ENCODE measurements around the gene GLUD1.
A peak's percentile ranks its signal among the peaks of the same experiment; 100 is the strongest.
"Not testable (repeated sequence)": the region's sequence is repeated elsewhere in the genome, so short reads cannot be mapped to it uniquely, and the experiment has no call there.

Gene GLUD1

DNA sequence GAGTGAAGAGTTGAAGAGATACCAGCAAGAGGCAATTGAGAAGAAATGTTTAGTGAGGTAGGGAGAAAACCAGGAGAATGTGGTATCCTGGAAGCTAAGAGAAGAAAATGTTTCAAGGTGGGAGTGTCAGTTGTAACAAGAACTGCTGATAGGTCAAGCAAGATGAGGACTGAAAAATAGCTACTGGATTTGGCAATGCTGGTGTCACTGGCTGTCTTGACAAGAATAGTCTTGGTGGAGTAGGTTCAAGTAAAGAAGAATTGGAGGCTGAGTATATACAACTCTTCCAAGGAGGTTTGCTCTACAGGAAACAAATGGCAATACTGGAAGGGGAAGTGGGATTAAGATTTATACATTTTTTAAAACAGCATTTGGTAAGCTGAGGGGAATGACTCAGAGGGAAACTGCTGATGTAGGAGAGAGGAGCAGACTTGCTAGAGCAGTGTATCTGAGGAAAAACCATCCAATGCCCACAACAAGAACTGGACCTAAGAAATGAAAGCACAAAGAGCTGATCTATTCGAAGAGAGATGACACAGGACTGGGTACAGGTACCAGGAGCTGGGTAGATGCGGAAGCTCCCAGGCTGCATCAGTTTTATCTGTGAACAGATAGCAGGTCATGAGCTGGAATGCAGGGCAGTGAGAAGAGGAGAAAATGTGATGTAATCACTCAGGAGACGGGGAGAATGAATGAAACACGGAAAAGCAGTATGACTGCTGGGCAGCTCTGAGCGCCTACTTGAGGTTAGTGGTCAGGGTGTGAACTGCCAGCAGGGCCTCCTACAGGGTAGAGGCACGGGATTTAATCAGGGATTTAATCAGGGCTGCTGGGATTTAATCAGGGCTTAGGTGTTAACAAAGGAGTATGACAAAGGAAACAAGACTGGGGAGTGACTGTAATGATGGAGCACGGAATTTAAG lies 40.0 kb downstream of the GLUD1 start:
- Histone ChIP-seq H3K27ac (peak overlapping the region in 12 of 21 experiments; percentile 0 to 68 (median 43)), H3K4me3 (no peak overlapping the region)

GRCh38 chr10:87053577-87054181 lies 41.0 kb downstream of the GLUD1 start:
- Histone ChIP-seq H3K4me3 (no peak overlapping the region), H3K27ac (peak overlapping the region in 4 of 21 experiments; percentile 7 to 64 (median 16))

DNA sequence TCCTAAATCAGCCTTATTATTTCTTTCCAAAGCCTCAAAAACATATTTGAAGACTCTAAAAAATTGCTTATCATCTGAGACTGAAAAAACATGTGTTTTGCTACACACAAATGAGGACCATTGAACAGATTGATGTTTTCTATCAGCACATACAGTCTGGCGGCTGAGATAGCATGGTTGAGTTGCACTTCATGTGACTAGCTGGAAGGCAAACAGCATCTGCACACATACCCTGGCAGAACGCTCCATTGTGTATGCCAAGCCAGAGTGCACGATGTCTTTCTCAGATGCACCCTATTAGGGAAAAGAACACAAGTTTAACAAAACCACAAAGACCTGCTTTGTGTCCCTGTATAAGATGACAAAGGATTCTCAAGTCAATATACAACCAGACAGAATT lies 41.5 kb downstream of the GLUD1 start:
- Histone ChIP-seq H3K4me3 (no peak overlapping the region), H3K27ac (peak overlapping the region in 1 of 21 experiments; percentile 17)

DNA sequence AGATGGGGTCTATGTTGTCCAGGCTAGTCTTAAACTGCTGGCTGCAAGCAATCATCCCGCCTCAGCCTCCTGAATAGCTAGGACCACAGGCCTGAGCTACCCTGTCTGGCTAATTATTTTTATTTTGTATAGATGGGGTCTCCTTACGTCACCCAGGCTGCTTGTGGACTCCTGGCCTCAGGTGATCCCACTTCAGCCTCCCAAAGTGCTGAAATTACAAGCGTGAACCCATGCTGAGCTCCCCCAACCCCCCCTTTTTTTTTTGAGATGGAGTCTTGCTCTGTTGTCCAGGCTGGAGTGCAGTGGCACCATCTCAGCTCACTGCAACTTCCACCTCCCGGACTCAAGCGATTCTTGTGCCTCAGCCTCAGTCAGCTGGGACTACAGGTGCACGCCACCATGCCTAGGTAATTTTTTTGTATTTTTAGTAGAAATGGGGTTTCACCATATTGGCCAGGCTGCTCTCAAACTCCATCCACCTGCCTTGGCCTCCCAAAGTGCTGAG lies 49.2 kb downstream of the GLUD1 start:
- no peak overlapping the region for H3K4me3 ChIP-seq

DNA sequence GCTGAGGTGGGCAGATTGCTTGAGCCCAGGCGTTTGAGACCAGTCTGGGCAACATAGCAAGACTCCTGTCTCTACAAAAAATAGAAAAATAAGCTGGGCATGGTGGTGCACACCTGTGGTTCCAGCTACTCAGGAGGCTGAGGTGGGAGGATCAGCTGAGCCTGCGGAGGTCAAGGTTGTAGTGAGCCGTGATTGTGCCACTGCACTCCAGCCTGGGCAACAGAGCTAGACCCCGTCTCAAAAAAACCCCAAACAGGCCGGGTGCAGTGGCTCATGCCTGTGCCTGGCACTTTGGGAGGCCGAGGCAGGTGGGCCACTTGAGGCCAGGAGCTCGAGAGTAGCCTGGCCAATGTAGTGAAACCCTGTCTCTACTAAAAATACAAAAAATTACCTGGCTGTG lies 51.1 kb downstream of the GLUD1 start:
- H3K4me3 ChIP-seq = not testable (repeated sequence)

More for the DNA sequence above, 49.2 kb downstream of the GLUD1 start:
- no peak overlapping the region for H3K27ac ChIP-seq

GRCh38 chr10:87038786-87039185 lies 55.9 kb downstream of the GLUD1 start:
- no peak overlapping the region for H3K4me3 ChIP-seq
- H3K27ac ChIP-seq = peak overlapping the region in 2 of 21 experiments; percentile 24 to 60

More for the DNA sequence above, 51.1 kb downstream of the GLUD1 start:
- not testable (repeated sequence) for H3K27ac ChIP-seq

DNA sequence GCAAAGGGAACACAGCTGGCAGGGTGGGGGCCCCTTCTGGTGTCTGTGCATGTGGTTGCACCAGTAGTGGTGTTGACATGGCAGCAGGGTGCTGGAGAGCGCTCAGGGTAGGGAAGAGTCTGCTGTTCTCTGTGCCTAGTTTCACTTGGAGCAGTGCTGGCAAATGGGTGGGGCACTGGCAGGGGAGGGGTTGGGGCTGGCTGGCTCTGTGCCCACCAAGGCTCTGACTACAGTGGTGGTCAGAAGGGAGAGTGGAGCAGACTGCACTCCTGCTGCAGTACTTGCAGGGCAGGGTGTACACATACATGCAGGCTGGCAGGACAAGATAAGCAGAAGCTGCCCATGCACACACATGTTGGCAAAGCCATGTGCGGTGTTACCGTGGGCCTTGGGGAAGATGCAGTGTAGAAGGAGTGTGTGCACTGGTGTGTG lies 56.3 kb downstream of the GLUD1 start:
- peak overlapping the region in 2 of 21 experiments; percentile 24 to 60 for H3K27ac ChIP-seq
- H3K4me3 ChIP-seq = no peak overlapping the region

DNA sequence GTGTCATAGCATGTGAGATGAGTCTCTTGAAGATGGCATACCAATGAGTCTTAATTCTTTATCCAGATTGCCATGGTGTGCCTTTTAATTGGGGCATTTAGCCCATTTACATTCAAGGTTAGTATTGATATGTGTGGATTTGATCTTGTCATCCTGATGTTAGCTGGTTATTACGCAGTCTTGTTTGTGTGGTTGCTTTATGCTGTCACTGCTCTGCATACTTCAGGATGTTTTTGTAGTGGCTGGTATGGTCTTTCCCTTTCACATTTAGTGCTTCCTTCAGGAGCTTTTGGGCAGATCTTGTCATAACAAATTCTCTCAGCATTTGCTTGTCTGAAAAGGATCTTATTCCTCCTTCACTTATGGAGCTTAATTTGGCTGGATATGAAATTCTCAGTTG lies 58.0 kb downstream of the GLUD1 start:
- H3K27ac ChIP-seq = no peak overlapping the region
- H3K4me3 ChIP-seq = no peak overlapping the region

DNA sequence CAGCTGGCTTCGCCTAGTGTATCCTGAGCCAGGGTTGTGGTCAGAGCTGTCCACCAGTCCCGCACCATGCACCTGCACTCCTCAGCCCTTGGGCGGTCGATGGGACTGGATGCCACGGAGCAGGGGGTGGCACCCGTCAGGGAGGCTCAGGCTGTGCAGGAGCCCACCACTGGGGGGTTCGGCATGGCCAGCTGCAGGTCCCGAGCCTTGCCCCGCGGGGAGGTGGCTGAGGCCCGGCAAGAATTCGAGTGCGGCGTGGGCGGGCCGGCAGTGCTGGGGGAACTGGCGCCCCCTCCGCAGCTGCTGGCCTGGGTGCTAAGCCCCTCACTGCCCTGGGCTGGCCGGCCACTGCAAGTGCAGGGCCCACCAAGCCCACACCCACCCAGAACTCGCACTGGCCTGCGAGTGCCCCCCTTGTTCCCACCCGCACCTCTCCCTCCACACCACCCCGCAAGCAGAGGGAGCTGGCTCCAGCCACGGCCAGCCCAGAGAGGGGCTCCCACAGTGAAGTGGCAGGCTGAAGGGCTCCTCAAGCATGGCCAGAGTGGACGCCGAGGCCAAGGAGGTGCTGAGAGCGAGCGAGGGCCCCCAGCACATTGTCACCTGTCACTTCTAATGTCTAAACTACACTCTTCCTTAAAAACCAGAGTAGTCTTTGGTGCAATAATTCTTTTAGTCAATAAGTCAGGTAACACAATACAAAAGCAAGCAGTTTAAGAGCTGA lies 63.6 kb downstream of the GLUD1 start:
- Histone ChIP-seq H3K4me3 (no peak overlapping the region), H3K27ac (no peak overlapping the region)

DNA sequence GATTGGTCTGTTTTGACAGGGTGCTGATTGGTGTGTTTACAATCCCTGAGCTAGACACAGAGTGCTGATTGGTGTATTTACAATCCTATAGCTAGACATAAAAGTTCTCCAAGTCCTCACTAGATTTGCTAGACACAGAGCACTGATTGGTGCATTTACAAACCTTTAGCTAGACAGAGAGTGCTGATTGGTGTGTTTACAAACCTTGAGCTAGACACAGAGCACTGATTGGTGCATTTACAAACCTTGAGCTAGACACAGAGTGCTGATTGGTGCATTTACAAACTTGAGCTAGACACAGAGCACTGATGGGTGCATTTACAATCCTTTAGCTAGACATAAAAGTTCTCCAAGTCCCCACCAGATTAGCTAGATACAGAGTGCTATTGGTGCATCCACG lies 64.2 kb downstream of the GLUD1 start:
- not testable (repeated sequence) for H3K4me3 ChIP-seq

DNA sequence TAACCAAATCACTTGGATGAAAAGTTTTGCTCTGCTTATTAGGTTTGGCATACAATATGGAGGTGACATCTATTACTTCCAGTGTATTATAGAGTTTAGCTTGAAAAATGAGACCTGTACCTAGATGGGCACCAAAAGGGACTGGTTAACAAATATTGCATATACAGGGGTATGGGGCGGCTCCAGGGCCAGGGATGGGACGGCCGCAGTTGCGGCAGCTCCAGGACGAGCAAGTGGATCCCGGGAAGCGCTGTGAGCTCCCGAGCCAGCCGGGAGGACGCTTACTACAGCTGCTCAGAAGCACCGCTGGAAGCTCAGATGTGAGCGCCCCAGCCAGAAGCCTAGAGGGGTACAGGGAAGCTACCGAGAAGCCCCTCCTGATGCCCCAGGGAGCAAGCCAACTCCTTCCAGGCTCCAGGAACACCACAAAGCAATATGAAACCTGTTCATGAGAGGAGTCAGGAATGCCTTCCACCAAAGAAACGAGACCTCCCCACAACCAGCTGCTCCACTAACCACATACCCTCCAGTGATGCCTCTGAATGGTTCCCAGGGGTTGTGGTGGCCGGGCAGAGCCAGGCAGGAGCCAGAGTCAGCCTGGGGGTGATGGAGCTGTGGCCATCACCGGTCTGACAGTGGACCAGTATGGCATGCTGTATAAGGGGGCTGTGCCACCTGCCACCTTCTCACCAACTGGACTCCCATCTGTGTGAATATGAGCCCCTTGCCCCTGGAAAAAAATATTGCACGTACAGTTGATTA lies 67.7 kb downstream of the GLUD1 start:
- not testable (repeated sequence) for H3K4me3 ChIP-seq, H3K27ac ChIP-seq

More for the DNA sequence above, 64.2 kb downstream of the GLUD1 start:
- H3K27ac ChIP-seq = not testable (repeated sequence)

DNA sequence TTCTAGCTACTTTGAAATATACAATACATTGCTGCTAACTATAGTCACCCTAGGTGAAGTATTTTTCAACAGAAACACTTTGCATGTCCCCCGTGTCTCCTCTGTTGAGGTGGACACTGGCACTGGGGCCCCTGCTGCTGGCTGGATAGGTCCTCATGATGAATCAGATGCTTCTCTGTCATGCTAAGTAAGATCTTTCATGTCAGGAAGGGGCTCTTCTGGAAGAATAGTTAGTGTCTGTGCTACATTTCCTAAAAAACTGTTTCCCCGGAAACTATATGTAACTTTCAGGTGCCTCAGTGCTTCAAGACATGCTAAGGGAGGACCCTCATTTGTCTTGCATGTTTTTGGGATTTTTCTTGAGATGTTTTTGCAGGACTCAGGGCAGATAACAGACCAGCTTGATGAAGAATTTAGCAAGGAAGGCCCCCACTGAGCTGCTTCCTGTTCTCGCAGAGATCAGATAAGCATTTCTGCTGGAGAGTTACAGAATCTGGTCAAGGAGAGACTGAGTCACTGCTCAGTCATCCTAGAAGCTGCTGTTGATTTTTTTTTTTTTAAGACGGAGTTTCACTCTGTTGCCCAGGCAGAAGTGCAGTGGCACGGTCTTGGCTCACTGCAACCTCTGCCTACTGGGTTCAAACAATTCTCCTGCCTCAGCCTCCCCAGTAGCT lies 69.2 kb downstream of the GLUD1 start:
- H3K4me3 ChIP-seq, H3K27ac ChIP-seq: not testable (repeated sequence)

DNA sequence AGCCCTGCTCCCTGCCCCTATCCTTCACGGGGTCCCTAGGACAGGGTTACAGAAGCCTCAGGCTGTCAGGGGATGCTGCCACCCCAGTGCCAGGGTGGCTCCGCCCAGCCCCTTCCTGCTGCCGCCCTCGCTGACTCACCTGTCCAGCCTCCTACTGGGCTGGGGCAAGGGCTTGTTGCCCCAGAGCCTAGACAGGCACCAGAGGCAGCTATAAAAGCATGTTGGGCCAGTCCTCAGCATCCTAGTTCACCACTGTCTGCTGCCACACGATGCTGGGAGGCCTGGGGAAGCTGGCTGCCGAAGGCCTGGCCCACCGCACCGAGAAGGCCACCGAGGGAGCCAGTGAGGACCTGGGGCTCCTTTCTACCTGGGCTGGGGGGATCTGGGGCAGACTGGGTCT lies 74.6 kb downstream of the GLUD1 start, which contains the start of gene FAM25A:
FAM25A (plus strand) TSS at position 239 of the 400 bp plus-strand sequence; CDS start at position 270, 31 bp downstream.
- peak within 1 kb of the TSS in 12 of 21 experiments; percentile 10 to 64 (median 50) for H3K27ac ChIP-seq

GRCh38 chr10:87019504-87019903 lies 75.1 kb downstream of the GLUD1 start:
- H3K4me3 ChIP-seq = not testable (repeated sequence)
- peak overlapping the region in 10 of 21 experiments; percentile 7 to 64 (median 42) for H3K27ac ChIP-seq

More for the DNA sequence above, 74.6 kb downstream of the GLUD1 start, which contains the start of gene FAM25A:
- peak within 1 kb of the TSS in 1 of 7 experiments; percentile 0 for H3K4me3 ChIP-seq

DNA sequence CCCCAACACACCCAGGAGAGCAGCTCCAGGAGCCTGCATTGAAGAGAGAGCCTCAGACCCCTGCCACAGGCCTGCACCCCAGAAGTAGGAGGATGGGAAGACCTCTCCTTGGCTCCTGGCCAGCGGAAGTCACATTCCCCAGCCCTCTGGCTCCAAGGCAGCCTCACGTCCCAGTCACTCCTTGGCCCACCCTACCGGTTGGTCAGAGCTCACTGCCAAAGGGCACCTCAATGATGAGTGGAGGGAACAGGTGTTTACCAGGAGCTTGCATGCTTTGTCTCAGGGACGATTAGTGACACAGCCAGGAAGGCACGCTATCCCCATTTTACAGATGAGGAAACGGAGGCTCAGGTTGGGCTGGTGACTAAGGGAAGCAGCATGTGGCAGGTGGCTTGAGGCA lies 75.6 kb downstream of the GLUD1 start:
- H3K4me3 ChIP-seq, H3K27ac ChIP-seq: not testable (repeated sequence)

- not testable (repeated sequence) for H3K4me3 ChIP-seq
- peak overlapping the region in 2 of 21 experiments; percentile 7 to 17 for H3K27ac ChIP-seq
Measured at GRCh38 chr10:87018127-87018526, 76.5 kb downstream of the GLUD1 start.

GRCh38 chr10:87014986-87015716 lies 79.5 kb downstream of the GLUD1 start:
- H3K4me3 ChIP-seq, H3K27ac ChIP-seq: not testable (repeated sequence)

- H3K27ac ChIP-seq, H3K4me3 ChIP-seq: not testable (repeated sequence)
Measured at GRCh38 chr10:87013528-87013927, 81.1 kb downstream of the GLUD1 start.

Measured in skin epidermis (tissue), 12 donors.